A673 (cell line): ENCODE measurements around the gene PER2.

Source experiments
- CTCF ChIP-seq: fragments of 300-800, 200-600 bp; sonication (generic); conservative IDR thresholded peaks from 2 replicates; pipeline ENCODE4 v1.5.1; 2017; ENCODE audit warnings: low read depth, mild to moderate bottlenecking, antibody characterized with exemption, low read length, moderate library complexity, mixed read lengths
- EZH2 ChIP-seq: fragments of 200-600 bp; sonication (generic); IDR thresholded peaks from 2 replicates; pipeline ENCODE4 v1.6.1; 2017; ENCODE audit warnings: borderline replicate concordance, low read depth, mild to moderate bottlenecking, mixed read lengths, antibody characterized with exemption, low read length; ENCODE audit not compliant: poor library complexity, severe bottlenecking

GRCh38 chr2:238243496-238244076 lies 44.8 kb downstream of the PER2 start:
- TF ChIP-seq CTCF (no peak), EZH2 (no peak)
